Measurements from ENCODE around the gene PLIN4.

GRCh38 chr19:4525563-4526002, 7.3 kb upstream of the PLIN4 start:
- TF ChIP-seq CTCF (IDR thresholded peaks at IDR 0.05) (no peak), POLR2A (IDR thresholded peaks at IDR 0.05) (no peak), EP300 (IDR thresholded peaks at IDR 0.05) (no peak)
